ENCODE measurements around the gene KIF1A. TPM values are rescaled to one million over a fixed set of nuclear protein-coding genes. Genes with fewer than 3 reads are reported as not detected.
A peak's percentile ranks its signal among the peaks of the same experiment; 100 is the strongest.
"Not testable (repeated sequence)": the region's sequence is repeated elsewhere in the genome, so short reads cannot be mapped to it uniquely, and the experiment has no call there.

KIF1A gene
- total and polyA plus RNA-seq, 5 donors from 2014 or later: not detected

DNA sequence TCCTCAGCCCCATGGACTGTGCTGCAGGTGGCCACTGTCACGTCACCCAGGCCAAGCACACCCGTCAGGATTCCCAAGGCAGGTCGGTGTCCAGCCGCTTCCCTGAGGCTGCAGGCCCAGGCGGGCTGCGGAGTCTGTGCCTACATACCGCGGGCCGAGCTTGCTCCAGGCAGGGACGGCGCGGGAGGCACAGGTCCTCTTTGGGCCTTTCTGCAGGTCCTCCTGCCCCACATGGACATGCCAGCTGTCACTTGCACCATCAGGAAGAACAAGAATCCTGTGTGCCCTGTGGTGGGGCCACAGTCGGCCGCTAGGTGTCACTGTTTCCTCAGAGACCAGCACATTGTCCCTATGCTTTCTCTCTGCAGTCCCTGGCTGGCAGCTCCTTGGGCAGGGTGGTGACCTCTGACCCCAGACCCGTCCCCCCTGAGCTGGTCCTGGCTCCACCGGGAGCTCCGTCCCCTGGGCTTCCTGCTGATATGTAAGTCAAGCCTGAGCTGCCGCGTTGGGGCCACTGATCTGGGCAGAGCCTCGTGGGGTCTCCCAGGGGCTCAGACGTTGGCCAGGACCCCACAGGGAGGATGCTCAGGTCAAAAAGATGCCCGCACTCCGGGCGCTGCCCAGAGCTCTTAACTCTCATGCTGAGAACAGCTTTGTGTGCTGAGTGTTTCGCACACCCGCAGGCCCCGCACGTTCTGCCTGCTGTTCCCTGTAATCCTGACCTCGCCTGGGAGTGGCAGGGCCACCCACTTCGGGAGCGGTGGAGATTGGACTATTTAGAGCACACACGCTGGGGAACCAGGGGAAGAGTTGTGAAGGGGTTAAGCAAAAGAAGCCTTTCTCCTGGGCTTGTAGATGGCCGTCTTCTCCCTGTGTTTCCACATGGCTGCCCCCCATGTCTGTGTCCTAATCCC is 31.3 kb upstream of the KIF1A start:
- peaks cover 0 to 7% of the 10 kb centered on the region in 2 experiments for H3K9me3 ChIP-seq (ENCODE audit: control insufficient read depth in 2 of 2, low read length in 2 of 2)
- no peaks in the 10 kb centered on the region for H3K36me3 ChIP-seq (ENCODE audit: control insufficient read depth, insufficient read depth, low read length)
- no peak overlapping the region for H3K27ac ChIP-seq (ENCODE audit: insufficient read depth, low read length, poor library complexity, severe bottlenecking)
- no peak overlapping the region for H3K4me3 Mint-ChIP-seq
- peak; percentile 64 to 77 (median 76) for DNase-seq
- no peak overlapping the region for H3K4me3 ChIP-seq (ENCODE audit: low read depth, low read length)
- no peak overlapping the region for H3K27ac Mint-ChIP-seq
- no peaks in the 10 kb centered on the region for H3K4me1 ChIP-seq (ENCODE audit: control insufficient read depth, insufficient read depth, low read length, poor library complexity, severe bottlenecking)
- H3K4me1 Mint-ChIP-seq: no peaks in the 10 kb centered on the region
- ATAC-seq (ENCODE audit: low read depth in 2 of 2): peak; percentile 69 to 82
- no peaks in the 10 kb centered on the region for H3K27me3 Mint-ChIP-seq
- H3K36me3 Mint-ChIP-seq: peaks cover 4% of the 10 kb centered on the region
- H3K9me3 Mint-ChIP-seq: peaks cover 0 to 14% (median 1%) of the 10 kb centered on the region in 7 donors
- H3K27me3 ChIP-seq (ENCODE audit: control insufficient read depth, insufficient read depth, low read length): no peaks in the 10 kb centered on the region

- Mint-ChIP-seq H3K4me3 (no peak overlapping the region), H3K27me3 (no peaks in the 10 kb centered on the region), H3K9me3 (peaks cover 0 to 14% (median 1%) of the 10 kb centered on the region in 7 donors), H3K4me1 (no peaks in the 10 kb centered on the region), H3K27ac (no peak overlapping the region), H3K36me3 (peaks cover 4% of the 10 kb centered on the region)
- Histone ChIP-seq H3K4me1 (ENCODE audit: control insufficient read depth, insufficient read depth, low read length, poor library complexity, severe bottlenecking) (no peaks in the 10 kb centered on the region), H3K36me3 (ENCODE audit: control insufficient read depth, insufficient read depth, low read length) (no peaks in the 10 kb centered on the region), H3K27ac (ENCODE audit: insufficient read depth, low read length, poor library complexity, severe bottlenecking) (no peak overlapping the region), H3K9me3 (ENCODE audit: control insufficient read depth in 2 of 2, low read length in 2 of 2) (peaks cover 0 to 7% of the 10 kb centered on the region in 2 experiments), H3K27me3 (ENCODE audit: control insufficient read depth, insufficient read depth, low read length) (no peaks in the 10 kb centered on the region), H3K4me3 (ENCODE audit: low read depth, low read length) (no peak overlapping the region)
- no peak for DNase-seq
- no peak for ATAC-seq (ENCODE audit: low read depth in 2 of 2)
Measured at GRCh38 chr2:240850756-240851077, 30.7 kb upstream of the KIF1A start.

- no peak for DNase-seq
- H3K4me3 Mint-ChIP-seq: no peak overlapping the region
- Histone ChIP-seq H3K36me3 (ENCODE audit: control insufficient read depth, insufficient read depth, low read length) (no peaks in the 10 kb centered on the region), H3K4me1 (ENCODE audit: control insufficient read depth, insufficient read depth, low read length, poor library complexity, severe bottlenecking) (no peaks in the 10 kb centered on the region), H3K27me3 (ENCODE audit: control insufficient read depth, insufficient read depth, low read length) (no peaks in the 10 kb centered on the region), H3K4me3 (ENCODE audit: low read depth, low read length) (no peak overlapping the region), H3K27ac (ENCODE audit: insufficient read depth, low read length, poor library complexity, severe bottlenecking) (no peak overlapping the region), H3K9me3 (ENCODE audit: control insufficient read depth in 2 of 2, low read length in 2 of 2) (peaks cover 0 to 7% of the 10 kb centered on the region in 2 experiments)
- no peaks in the 10 kb centered on the region for H3K27me3 Mint-ChIP-seq
- H3K4me1 Mint-ChIP-seq: no peaks in the 10 kb centered on the region
- no peak overlapping the region for H3K27ac Mint-ChIP-seq
- peaks cover 4% of the 10 kb centered on the region for H3K36me3 Mint-ChIP-seq
- ATAC-seq (ENCODE audit: low read depth in 2 of 2): no peak
- H3K9me3 Mint-ChIP-seq: peaks cover 0 to 12% (median 3%) of the 10 kb centered on the region in 7 donors
Measured at GRCh38 chr2:240850026-240850425, 30.0 kb upstream of the KIF1A start.

GRCh38 chr2:240848900-240849680 is 29.1 kb upstream of the KIF1A start:
- peaks cover under 1% of the 10 kb centered on the region for H3K27me3 Mint-ChIP-seq
- peak overlapping the region in 1 of 3 donors; percentile 38 for H3K27ac Mint-ChIP-seq
- no peaks in the 10 kb centered on the region for H3K4me1 Mint-ChIP-seq
- no peak for ATAC-seq (ENCODE audit: low read depth in 2 of 2)
- H3K27ac ChIP-seq (ENCODE audit: insufficient read depth, low read length, poor library complexity, severe bottlenecking): no peak overlapping the region
- no peaks in the 10 kb centered on the region for H3K4me1 ChIP-seq (ENCODE audit: control insufficient read depth, insufficient read depth, low read length, poor library complexity, severe bottlenecking)
- peaks cover 0 to 7% (median 1%) of the 10 kb centered on the region in 7 donors for H3K9me3 Mint-ChIP-seq
- peaks cover 0 to 1% of the 10 kb centered on the region in 2 experiments for H3K9me3 ChIP-seq (ENCODE audit: control insufficient read depth in 2 of 2, low read length in 2 of 2)
- H3K36me3 ChIP-seq (ENCODE audit: control insufficient read depth, insufficient read depth, low read length): no peaks in the 10 kb centered on the region
- no peak overlapping the region for H3K4me3 Mint-ChIP-seq
- no peaks in the 10 kb centered on the region for H3K27me3 ChIP-seq (ENCODE audit: control insufficient read depth, insufficient read depth, low read length)
- H3K4me3 ChIP-seq (ENCODE audit: low read depth, low read length): no peak overlapping the region
- no peak for DNase-seq
- H3K36me3 Mint-ChIP-seq: peaks cover 1% of the 10 kb centered on the region

DNA sequence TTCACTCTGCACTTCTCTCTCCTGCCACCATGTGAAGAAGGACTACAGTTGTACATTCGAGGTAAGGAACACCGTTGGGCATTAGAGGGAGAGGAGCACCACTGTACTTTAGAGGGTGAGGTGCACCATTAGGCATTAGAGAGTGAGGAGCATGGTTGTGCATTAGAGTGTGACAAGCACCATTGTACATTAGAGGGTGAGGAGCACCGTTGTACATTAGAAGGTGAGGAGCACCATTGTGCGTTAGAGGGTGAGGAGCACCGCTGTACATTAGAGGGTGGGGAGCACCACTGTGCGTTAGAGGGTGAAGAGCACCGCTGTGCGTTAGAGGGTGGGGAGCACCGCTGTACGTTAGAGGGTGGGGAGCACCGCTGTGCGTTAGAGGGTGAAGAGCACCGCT is 27.8 kb upstream of the KIF1A start:
- no peaks in the 10 kb centered on the region for H3K36me3 ChIP-seq (ENCODE audit: control insufficient read depth, insufficient read depth, low read length)
- H3K4me1 ChIP-seq (ENCODE audit: control insufficient read depth, insufficient read depth, low read length, poor library complexity, severe bottlenecking): no peaks in the 10 kb centered on the region
- no peaks in the 10 kb centered on the region for H3K27me3 ChIP-seq (ENCODE audit: control insufficient read depth, insufficient read depth, low read length)
- Mint-ChIP-seq H3K27me3 (peaks cover 8% of the 10 kb centered on the region), H3K27ac (peak overlapping the region in 1 of 3 donors; percentile 39), H3K4me3 (no peak overlapping the region), H3K9me3 (peaks cover 0 to 5% (median 0%) of the 10 kb centered on the region in 7 donors), H3K36me3 (no peaks in the 10 kb centered on the region), H3K4me1 (no peaks in the 10 kb centered on the region)
- H3K9me3 ChIP-seq (ENCODE audit: control insufficient read depth in 2 of 2, low read length in 2 of 2): no peaks in the 10 kb centered on the region
- H3K27ac ChIP-seq (ENCODE audit: insufficient read depth, low read length, poor library complexity, severe bottlenecking): no peak overlapping the region
- H3K4me3 ChIP-seq (ENCODE audit: low read depth, low read length): no peak overlapping the region
- DNase-seq (no peak), ATAC-seq (ENCODE audit: low read depth in 2 of 2) (no peak)

GRCh38 chr2:240846873-240847595 is 27.0 kb upstream of the KIF1A start:
- H3K9me3 ChIP-seq (ENCODE audit: control insufficient read depth in 2 of 2, low read length in 2 of 2): no peaks in the 10 kb centered on the region
- H3K27me3 Mint-ChIP-seq: peaks cover 12% of the 10 kb centered on the region
- H3K27ac Mint-ChIP-seq: no peak overlapping the region

DNA sequence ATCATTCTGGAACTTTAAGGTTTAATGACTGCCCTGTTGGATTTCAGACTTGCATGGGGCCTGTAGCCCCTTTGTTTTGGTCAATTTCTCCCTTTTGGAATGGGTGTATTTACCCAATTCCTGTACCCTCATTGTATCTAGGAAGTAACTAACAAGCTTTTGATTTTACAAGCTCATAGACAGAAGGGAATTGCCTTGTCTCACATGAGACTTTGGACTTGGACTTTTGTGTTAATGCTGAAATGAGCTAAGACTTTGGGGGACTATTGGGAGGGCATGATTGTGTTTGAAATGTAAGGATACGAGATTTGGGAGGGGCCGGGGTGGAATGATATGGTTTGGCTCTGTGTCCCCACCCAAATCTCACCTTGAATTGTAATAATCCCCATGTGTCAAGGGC is 26.3 kb upstream of the KIF1A start:
- H3K9me3 Mint-ChIP-seq; H3K4me1 Mint-ChIP-seq; H3K9me3 ChIP-seq (ENCODE audit: control insufficient read depth in 2 of 2, low read length in 2 of 2); H3K27ac ChIP-seq (ENCODE audit: insufficient read depth, low read length, poor library complexity, severe bottlenecking); H3K36me3 ChIP-seq (ENCODE audit: control insufficient read depth, insufficient read depth, low read length); H3K27me3 ChIP-seq (ENCODE audit: control insufficient read depth, insufficient read depth, low read length); DNase-seq; H3K4me1 ChIP-seq (ENCODE audit: control insufficient read depth, insufficient read depth, low read length, poor library complexity, severe bottlenecking); H3K4me3 ChIP-seq (ENCODE audit: low read depth, low read length); H3K27ac Mint-ChIP-seq; ATAC-seq (ENCODE audit: low read depth in 2 of 2); H3K4me3 Mint-ChIP-seq; H3K36me3 Mint-ChIP-seq: not testable (repeated sequence)
- H3K27me3 Mint-ChIP-seq: peaks cover 13% of the 10 kb centered on the region

More at GRCh38 chr2:240846873-240847595, 27.0 kb upstream of the KIF1A start:
- Mint-ChIP-seq H3K36me3 (no peaks in the 10 kb centered on the region), H3K4me3 (peak overlapping the region in 1 of 4 donors; percentile 38), H3K4me1 (no peaks in the 10 kb centered on the region), H3K9me3 (peaks cover 0 to 5% (median 1%) of the 10 kb centered on the region in 7 donors)
- DNase-seq: no peak
- H3K4me3 ChIP-seq (ENCODE audit: low read depth, low read length): no peak overlapping the region
- no peaks in the 10 kb centered on the region for H3K27me3 ChIP-seq (ENCODE audit: control insufficient read depth, insufficient read depth, low read length)
- no peak overlapping the region for H3K27ac ChIP-seq (ENCODE audit: insufficient read depth, low read length, poor library complexity, severe bottlenecking)
- H3K36me3 ChIP-seq (ENCODE audit: control insufficient read depth, insufficient read depth, low read length): no peaks in the 10 kb centered on the region
- no peaks in the 10 kb centered on the region for H3K4me1 ChIP-seq (ENCODE audit: control insufficient read depth, insufficient read depth, low read length, poor library complexity, severe bottlenecking)
- ATAC-seq (ENCODE audit: low read depth in 2 of 2): no peak

Measured in CD4-positive, CD25-positive, alpha-beta regulatory T cell (primary cell).